ENCODE measurements around the gene TMEM117. TPM values are rescaled to one million over a fixed set of nuclear protein-coding genes. Genes with fewer than 3 reads are reported as not detected.

The TMEM117 gene
- total and polyA plus RNA-seq, 2 donors (not counting 3 experiments of a cell fraction or from before 2014, with no cell fraction given): 1.2 to 3.8 TPM

GRCh38 chr12:44389038-44389437 is 553.2 kb downstream of the TMEM117 start:
- Histone ChIP-seq H3K36me3 (ENCODE audit: control insufficient read depth in 2 of 2, extremely low read depth in 1 of 2, insufficient read depth in 2 of 2, low read length in 2 of 2) (no peaks in the 10 kb centered on the region), H3K27ac (ENCODE audit: insufficient read depth, low read depth, low read length) (no peak overlapping the region), H3K27me3 (ENCODE audit: control insufficient read depth in 2 of 2, insufficient read depth in 2 of 2, low read length in 2 of 2) (no peaks in the 10 kb centered on the region), H3K4me1 (ENCODE audit: control insufficient read depth, extremely low read depth, insufficient read depth, low read length) (no peaks in the 10 kb centered on the region), H3K9me3 (replicated peaks; ENCODE audit: control insufficient read depth, insufficient read depth, low read length) (no peaks in the 10 kb centered on the region), H3K9me1 (replicated peaks; ENCODE audit: control insufficient read depth, extremely low read depth, insufficient read depth, low read length) (no peaks in the 10 kb centered on the region), H3K4me2 (ENCODE audit: insufficient read depth, low read length) (no peak overlapping the region), H4K20me1 (replicated peaks; ENCODE audit: control insufficient read depth, extremely low read depth, insufficient read depth, low read length) (no peaks in the 10 kb centered on the region), H3K9ac (replicated peaks; ENCODE audit: extremely low read depth, insufficient read depth, low read length) (no peak overlapping the region), H3K4me3 (replicated peaks in 1 of 3; ENCODE audit: insufficient read depth in 1 of 3, low read depth in 1 of 3, low read length in 3 of 3) (no peak overlapping the region), H3K79me2 (ENCODE audit: control insufficient read depth, insufficient read depth, low read length) (no peaks in the 10 kb centered on the region), H2AFZ (ENCODE audit: low read depth, low read length) (no peak overlapping the region)
- DNase-seq (ENCODE audit: low read depth, low spot score) (no peak), FAIRE-seq (peak; percentile 47)
- CTCF ChIA-PET: no interaction called here
- intact Hi-C loops (cut with micrococcal nuclease): no loop called here
- dilution Hi-C loops (cut with MboI; ENCODE audit: extremely low pct_ligation_motif_present, low sequenced_read_pairs): no loop called here
- POLR2A ChIA-PET: no interaction called here
- BruUV-seq (replicated peaks): no TSS peak
- no peak for TF ChIP-seq FOS (IDR thresholded peaks at IDR 0.05; ENCODE audit: borderline replicate concordance, insufficient read depth, low read length)
- TF ChIP-seq MAX (IDR thresholded peaks at IDR 0.05; ENCODE audit: insufficient read depth, insufficient read length): no peak
- TF ChIP-seq GATA2 (IDR thresholded peaks at IDR 0.05; ENCODE audit: insufficient read depth, insufficient read length, low read depth, low read length): no peak
- TF ChIP-seq CTCF (IDR thresholded peaks at IDR 0.05; ENCODE audit: extremely low read depth in 1 of 2, insufficient read depth in 1 of 2, low read depth in 1 of 2, low read length in 2 of 2): no peak

GRCh38 chr12:44389896-44390295 is 554.0 kb downstream of the TMEM117 start:
- H3K4me1 ChIP-seq (ENCODE audit: control insufficient read depth, extremely low read depth, insufficient read depth, low read length): no peaks in the 10 kb centered on the region
- H3K9ac ChIP-seq (replicated peaks; ENCODE audit: extremely low read depth, insufficient read depth, low read length): no peak overlapping the region
- no peak overlapping the region for H3K27ac ChIP-seq (ENCODE audit: insufficient read depth, low read depth, low read length)
- H3K27me3 ChIP-seq (ENCODE audit: control insufficient read depth in 2 of 2, insufficient read depth in 2 of 2, low read length in 2 of 2): no peaks in the 10 kb centered on the region
- dilution Hi-C loops (cut with MboI; ENCODE audit: extremely low pct_ligation_motif_present, low sequenced_read_pairs): no loop called here
- H3K36me3 ChIP-seq (ENCODE audit: control insufficient read depth in 2 of 2, extremely low read depth in 1 of 2, insufficient read depth in 2 of 2, low read length in 2 of 2): no peaks in the 10 kb centered on the region
- DNase-seq (ENCODE audit: low read depth, low spot score) (no peak), FAIRE-seq (no peak)
- no peaks in the 10 kb centered on the region for H4K20me1 ChIP-seq (replicated peaks; ENCODE audit: control insufficient read depth, extremely low read depth, insufficient read depth, low read length)
- TF ChIP-seq JUN (IDR thresholded peaks at IDR 0.05; ENCODE audit: borderline replicate concordance, insufficient read depth, insufficient read length, low read depth) (no peak), POLR2A (IDR thresholded peaks at IDR 0.05; ENCODE audit: low read depth, low read length) (no peak), CTCF (IDR thresholded peaks at IDR 0.05; ENCODE audit: extremely low read depth in 1 of 2, insufficient read depth in 1 of 2, low read depth in 1 of 2, low read length in 2 of 2) (no peak), GATA2 (IDR thresholded peaks at IDR 0.05; ENCODE audit: insufficient read depth, insufficient read length, low read depth, low read length) (no peak), FOS (IDR thresholded peaks at IDR 0.05; ENCODE audit: borderline replicate concordance, insufficient read depth, low read length) (no peak), MYC (IDR thresholded peaks at IDR 0.05; ENCODE audit: low read depth, low read length) (no peak), EZH2 (IDR thresholded peaks at IDR 0.05; ENCODE audit: borderline replicate concordance, low read depth, low read length, severe bottlenecking) (no peak), POLR2AphosphoS5 (IDR thresholded peaks at IDR 0.05; ENCODE audit: insufficient read depth, low read depth, low read length) (no peak), MAX (IDR thresholded peaks at IDR 0.05; ENCODE audit: insufficient read depth, insufficient read length) (no peak)
- POLR2A ChIA-PET: no interaction called here
- H3K9me1 ChIP-seq (replicated peaks; ENCODE audit: control insufficient read depth, extremely low read depth, insufficient read depth, low read length): no peaks in the 10 kb centered on the region
- H3K4me2 ChIP-seq (ENCODE audit: insufficient read depth, low read length): no peak overlapping the region
- no TSS peak for BruUV-seq (replicated peaks)
- H3K4me3 ChIP-seq (replicated peaks in 1 of 3; ENCODE audit: insufficient read depth in 1 of 3, low read depth in 1 of 3, low read length in 3 of 3): no peak overlapping the region
- CTCF ChIA-PET: no interaction called here
- H2AFZ ChIP-seq (ENCODE audit: low read depth, low read length): no peak overlapping the region
- no peaks in the 10 kb centered on the region for H3K79me2 ChIP-seq (ENCODE audit: control insufficient read depth, insufficient read depth, low read length)
- intact Hi-C loops (cut with micrococcal nuclease): no loop called here
- H3K9me3 ChIP-seq (replicated peaks; ENCODE audit: control insufficient read depth, insufficient read depth, low read length): no peaks in the 10 kb centered on the region

Data from endothelial cell of umbilical vein (primary cell).